ENCODE measurements around the gene FHIP1A. TPM values are rescaled to one million over a fixed set of nuclear protein-coding genes. Genes with fewer than 3 reads are reported as not detected.
"Not testable (repeated sequence)": the region's sequence is repeated elsewhere in the genome, so short reads cannot be mapped to it uniquely, and the experiment has no call there.

The FHIP1A gene
- 0.53 and 3.0 TPM in 2 replicates for total RNA-seq (2014; rRNA removed; shearing (Covaris generic))

DNA sequence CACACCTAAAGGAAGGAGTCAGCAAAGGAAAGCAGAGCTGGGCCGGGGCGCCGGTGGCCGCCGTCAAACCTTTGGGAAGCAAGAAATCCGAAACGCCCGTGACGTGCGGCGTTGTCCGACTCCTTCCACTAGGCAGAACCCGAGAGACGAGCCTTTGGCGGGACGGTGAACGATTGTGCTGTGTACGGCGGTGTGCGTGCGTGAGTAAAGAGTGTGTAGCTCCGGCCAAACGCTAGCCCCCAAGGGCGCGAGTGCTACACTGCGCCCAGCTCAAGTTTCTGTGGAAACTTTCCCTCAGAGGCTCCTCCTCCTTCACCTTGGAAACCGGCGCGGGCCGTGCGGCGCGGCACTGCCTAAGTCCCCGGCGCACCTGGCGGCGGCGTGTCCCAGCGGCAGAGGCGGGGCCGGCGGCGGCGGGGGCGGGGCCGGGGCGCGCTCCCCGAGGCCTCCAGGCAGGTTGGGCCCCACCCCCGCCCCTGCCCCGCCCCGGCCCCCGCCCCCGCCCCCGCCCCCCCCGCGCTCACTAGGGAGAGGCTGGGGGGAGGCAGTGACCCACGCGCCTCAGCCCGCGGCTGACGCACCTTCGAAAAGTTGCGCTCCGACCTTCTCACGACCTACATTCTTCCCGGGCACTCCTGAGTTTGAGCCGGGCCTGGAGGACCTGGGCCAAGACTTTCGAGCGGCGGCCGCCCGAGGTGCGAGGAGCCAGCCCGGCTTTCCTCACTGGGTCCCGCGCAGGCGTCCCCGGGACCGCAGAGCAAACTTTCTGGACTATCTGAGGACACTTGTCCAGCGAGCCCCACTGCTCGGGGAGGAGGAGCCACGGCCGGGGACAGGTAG lies at the start of gene FHIP1A:
Gene FHIP1A, plus strand, starts transcription at position 547 of the 840 bp plus-strand sequence. CDS start 157,084 bp downstream, outside the sequence.
- Histone ChIP-seq H3K27ac (no peak within 1 kb of the TSS), H3K9me3 (replicated peaks) (no peaks in the 10 kb centered on the region; the same call in 1 of the 2 replicates), H3K36me3 (no peaks in the 10 kb centered on the region), H3K4me3 (peak within 1 kb of the TSS; percentile 51), H3K27me3 (replicated peaks) (no peaks in the 10 kb centered on the region), H3K4me1 (replicated peaks) (peaks cover 9% of the 10 kb centered on the region; the same call in 1 of the 2 replicates)
- peak; percentile 30 to 48 for DNase-seq (ENCODE audit: low read depth in 1 of 2, low spot score in 2 of 2)

DNA sequence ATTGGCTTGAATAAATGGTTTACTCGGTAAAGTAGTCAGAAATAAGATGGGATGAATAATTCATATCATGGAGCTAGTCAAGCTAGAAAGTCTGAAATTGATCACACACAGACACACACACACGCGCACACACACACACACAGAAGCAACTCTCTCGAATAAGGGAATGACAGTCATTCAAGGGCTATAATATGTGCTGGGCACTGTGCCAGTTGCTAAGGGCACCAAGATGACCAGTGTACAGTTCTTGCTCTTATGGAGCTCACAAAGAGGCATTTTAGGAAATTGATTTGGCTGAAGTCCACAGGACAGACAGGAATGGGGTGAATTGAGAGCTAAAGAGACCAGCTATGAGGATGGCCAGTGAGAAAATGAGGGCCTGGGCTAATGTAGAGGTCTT lies 49.4 kb upstream of the FHIP1A start:
- no peak overlapping the region for H3K4me3 ChIP-seq
- no peak for DNase-seq (ENCODE audit: low read depth in 1 of 2, low spot score in 2 of 2)
- no peak overlapping the region for H3K27ac ChIP-seq
- H3K9me3 ChIP-seq (replicated peaks) = no peaks in the 10 kb centered on the region
- H3K4me1 ChIP-seq (replicated peaks) = no peaks in the 10 kb centered on the region
- no peaks in the 10 kb centered on the region for H3K27me3 ChIP-seq (replicated peaks)
- H3K36me3 ChIP-seq = no peaks in the 10 kb centered on the region

DNA sequence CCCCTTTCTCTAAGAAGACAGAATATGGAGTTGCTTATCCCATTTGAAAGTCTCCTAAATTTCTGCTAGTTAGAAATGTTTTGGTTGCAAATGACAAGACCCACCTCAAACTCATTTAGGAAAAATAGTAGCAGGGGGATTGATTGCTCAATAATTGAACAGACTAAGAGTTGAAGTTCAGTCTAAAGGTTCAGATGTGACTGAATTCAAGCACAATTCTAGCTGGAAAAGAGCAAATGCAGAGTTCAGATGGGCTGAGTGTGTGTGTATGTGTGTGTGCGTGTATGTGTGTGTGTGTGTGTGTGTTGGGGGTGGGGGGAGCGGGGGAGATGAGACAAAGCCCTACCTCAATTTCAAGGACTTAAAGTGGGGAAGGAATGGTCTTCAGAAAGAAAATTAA lies 47.9 kb upstream of the FHIP1A start:
- Histone ChIP-seq H3K27me3 (replicated peaks) (no peaks in the 10 kb centered on the region), H3K4me1 (replicated peaks) (no peaks in the 10 kb centered on the region), H3K27ac (no peak overlapping the region), H3K4me3 (no peak overlapping the region), H3K9me3 (replicated peaks) (no peaks in the 10 kb centered on the region), H3K36me3 (no peaks in the 10 kb centered on the region)
- DNase-seq (ENCODE audit: low read depth in 1 of 2, low spot score in 2 of 2) = no peak

DNA sequence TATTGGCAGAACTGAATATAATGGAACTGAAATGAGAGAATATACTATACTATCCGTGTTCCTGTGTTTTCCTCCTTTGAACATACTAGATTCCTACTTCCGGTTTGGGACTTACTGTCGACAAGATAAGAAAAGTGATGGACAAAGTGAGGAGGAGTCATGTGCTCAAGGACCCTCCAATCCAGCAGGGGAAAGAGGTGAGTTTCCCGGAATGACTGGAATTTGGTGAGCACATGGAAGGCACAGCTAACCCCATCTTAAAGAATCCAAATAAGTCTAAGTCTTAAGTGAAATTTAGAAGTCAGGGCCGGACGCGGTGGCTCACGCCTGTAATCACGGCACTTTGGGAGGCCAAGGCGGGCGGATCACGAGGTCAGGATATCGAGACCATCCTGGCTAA lies 47.0 kb upstream of the FHIP1A start:
- Histone ChIP-seq H3K4me1 (replicated peaks) (no peaks in the 10 kb centered on the region), H3K27me3 (replicated peaks) (no peaks in the 10 kb centered on the region), H3K36me3 (no peaks in the 10 kb centered on the region), H3K27ac (no peak overlapping the region), H3K4me3 (no peak overlapping the region), H3K9me3 (replicated peaks) (no peaks in the 10 kb centered on the region)
- DNase-seq (ENCODE audit: low read depth in 1 of 2, low spot score in 2 of 2) = no peak

DNA sequence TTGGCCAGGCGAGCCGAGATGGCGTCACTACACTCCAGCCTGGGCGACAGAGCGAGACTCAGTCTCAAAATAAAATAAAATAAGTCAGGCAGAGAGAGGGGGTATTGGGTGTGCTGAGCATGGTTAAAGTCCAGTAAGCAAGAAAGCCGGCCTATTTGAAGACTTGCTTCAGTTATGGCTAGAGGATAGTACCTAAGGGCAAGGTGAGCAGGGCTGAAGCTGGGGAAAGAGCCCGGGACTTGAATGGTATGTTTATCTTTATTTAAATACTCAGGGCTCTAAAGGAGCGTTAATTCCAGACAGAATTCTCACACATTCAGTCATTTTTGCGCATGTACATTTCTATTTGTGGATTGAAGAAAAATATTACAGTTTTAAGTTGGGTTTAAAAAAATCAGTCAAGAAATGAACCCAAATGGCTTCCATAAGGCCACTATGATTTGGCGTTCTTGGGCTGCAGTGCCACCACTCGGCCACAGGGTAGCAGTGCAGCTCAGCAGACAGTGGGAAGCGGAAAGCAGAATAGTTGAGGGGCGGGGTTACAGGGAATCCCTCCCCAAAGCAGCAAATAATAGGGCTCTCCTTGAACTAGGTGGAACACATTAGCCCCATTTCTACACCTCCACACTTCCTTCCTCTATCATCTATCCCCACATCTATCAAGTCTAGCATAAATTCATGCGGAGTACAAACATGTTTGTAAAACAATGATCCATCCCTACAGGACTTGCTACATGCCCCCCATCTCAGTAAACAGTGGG lies 46.4 kb upstream of the FHIP1A start:
- Histone ChIP-seq H3K4me3 (no peak overlapping the region), H3K4me1 (replicated peaks) (no peaks in the 10 kb centered on the region), H3K36me3 (no peaks in the 10 kb centered on the region), H3K9me3 (replicated peaks) (no peaks in the 10 kb centered on the region), H3K27me3 (replicated peaks) (no peaks in the 10 kb centered on the region), H3K27ac (no peak overlapping the region)
- peak; percentile 57 to 78 for DNase-seq (ENCODE audit: low read depth in 1 of 2, low spot score in 2 of 2)

DNA sequence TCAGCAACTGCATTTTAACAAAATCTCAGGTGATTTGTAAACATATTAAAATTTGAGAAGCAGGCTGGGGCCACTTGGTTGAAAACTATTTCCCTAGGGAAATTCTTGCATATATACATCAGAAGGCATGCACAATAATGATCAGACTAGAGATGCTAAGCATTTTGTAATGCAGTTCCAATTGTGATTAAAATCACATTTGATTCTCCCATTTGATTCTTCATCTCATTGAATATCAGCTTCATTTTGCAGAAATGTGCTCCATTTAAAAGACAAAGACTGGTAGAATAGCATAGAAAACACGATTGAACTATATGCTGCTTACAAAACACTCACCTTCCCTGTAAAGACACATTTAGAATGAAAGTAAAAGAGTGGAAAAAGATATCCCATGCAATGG lies 32.4 kb upstream of the FHIP1A start:
- no peak for DNase-seq (ENCODE audit: low read depth in 1 of 2, low spot score in 2 of 2)
- Histone ChIP-seq H3K9me3 (replicated peaks) (no peaks in the 10 kb centered on the region), H3K4me3 (no peak overlapping the region), H3K27ac (no peak overlapping the region), H3K36me3 (no peaks in the 10 kb centered on the region), H3K4me1 (replicated peaks) (no peaks in the 10 kb centered on the region), H3K27me3 (replicated peaks) (no peaks in the 10 kb centered on the region)

DNA sequence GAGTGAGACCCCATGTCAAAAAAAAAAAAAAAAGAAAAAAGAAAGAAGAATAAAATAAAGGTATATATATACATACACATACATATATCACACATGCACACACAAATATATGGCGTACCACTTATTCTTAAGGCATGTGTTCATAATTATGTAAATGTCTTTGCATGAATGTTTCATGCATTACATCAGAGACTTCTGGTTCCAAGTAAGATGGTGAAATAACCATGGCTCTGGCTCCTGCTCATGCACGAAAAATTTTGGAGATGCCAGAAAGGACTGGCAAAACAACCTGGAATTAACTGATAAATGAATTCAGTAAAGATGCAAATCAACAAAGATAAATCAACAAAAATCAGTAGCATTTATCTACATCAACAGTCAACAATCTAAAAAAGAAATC lies 19.7 kb upstream of the FHIP1A start:
- no peak for DNase-seq (ENCODE audit: low read depth in 1 of 2, low spot score in 2 of 2)
- no peaks in the 10 kb centered on the region for H3K36me3 ChIP-seq
- no peaks in the 10 kb centered on the region for H3K27me3 ChIP-seq (replicated peaks)
- H3K9me3 ChIP-seq (replicated peaks) = no peaks in the 10 kb centered on the region
- H3K4me3 ChIP-seq = no peak overlapping the region
- H3K27ac ChIP-seq = no peak overlapping the region
- H3K4me1 ChIP-seq (replicated peaks) = no peaks in the 10 kb centered on the region

DNA sequence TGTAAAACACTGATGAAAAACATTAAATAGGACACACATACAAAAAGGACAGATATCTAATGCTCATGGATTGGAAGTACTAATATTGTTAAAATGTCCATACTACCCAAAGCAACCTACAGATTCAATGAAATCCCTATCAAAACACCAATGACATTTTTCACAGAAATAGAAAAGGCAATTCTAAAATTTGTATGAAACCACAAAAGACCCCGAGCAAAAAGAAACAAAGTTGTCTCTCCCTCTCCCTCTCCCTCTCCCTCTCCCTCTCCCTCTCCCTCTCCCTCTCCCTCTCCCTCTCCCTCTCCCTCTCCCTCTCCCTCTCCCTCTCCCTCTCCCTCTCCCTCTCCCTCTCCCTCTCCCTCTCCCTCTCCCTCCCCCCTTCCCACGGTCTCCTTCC lies 19.2 kb upstream of the FHIP1A start:
- not testable (repeated sequence) for H3K27me3 ChIP-seq (replicated peaks); H3K4me3 ChIP-seq; H3K9me3 ChIP-seq (replicated peaks); DNase-seq (ENCODE audit: low read depth in 1 of 2, low spot score in 2 of 2); H3K36me3 ChIP-seq; H3K27ac ChIP-seq; H3K4me1 ChIP-seq (replicated peaks)

DNA sequence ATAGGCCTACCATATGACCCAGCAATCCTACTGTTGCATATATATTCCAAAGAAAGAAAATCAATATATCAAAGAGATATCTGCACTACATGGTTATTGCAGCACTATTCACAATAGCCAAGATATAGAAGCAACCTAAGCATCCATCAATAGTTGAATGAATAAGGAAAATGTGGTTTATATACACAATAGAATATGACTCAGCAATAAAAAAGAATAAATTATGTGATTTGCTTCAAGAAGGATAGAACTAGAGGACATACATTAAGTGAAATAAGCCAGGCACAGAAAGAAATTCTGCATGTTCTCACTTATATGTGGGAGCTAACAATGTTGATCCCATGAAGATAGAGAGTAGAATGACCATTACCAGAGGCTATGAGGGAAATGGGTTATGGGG lies 13.1 kb upstream of the FHIP1A start:
- DNase-seq (ENCODE audit: low read depth in 1 of 2, low spot score in 2 of 2) = no peak

DNA sequence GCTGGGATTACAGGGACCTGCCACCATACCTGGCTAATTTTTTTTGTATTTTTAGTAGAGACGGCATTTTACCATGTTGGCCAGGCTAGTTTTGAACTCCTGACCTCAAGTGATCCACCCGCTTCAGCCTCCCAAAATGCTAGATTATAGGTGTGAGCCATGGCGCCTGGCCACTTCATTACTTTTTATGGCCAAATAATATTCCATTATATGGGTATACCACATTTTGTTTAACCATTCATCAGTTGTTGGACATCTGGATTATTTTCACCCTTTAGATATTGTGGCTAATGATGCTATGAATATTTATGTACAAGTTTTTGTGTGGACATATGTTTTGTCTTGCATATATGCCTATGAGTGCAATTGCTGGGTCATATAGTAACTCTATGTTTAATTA lies 8.6 kb upstream of the FHIP1A start:
- DNase-seq (ENCODE audit: low read depth in 1 of 2, low spot score in 2 of 2) = no peak
- H3K27ac ChIP-seq = no peak overlapping the region
- no peak overlapping the region for H3K4me3 ChIP-seq
- H3K36me3 ChIP-seq = no peaks in the 10 kb centered on the region
- no peaks in the 10 kb centered on the region for H3K9me3 ChIP-seq (replicated peaks)
- no peaks in the 10 kb centered on the region for H3K4me1 ChIP-seq (replicated peaks)
- H3K27me3 ChIP-seq (replicated peaks) = no peaks in the 10 kb centered on the region

More for the DNA sequence above, 13.1 kb upstream of the FHIP1A start:
- no peaks in the 10 kb centered on the region for H3K4me1 ChIP-seq (replicated peaks)
- no peaks in the 10 kb centered on the region for H3K9me3 ChIP-seq (replicated peaks)
- no peaks in the 10 kb centered on the region for H3K27me3 ChIP-seq (replicated peaks)
- no peak overlapping the region for H3K27ac ChIP-seq
- no peak overlapping the region for H3K4me3 ChIP-seq
- no peaks in the 10 kb centered on the region for H3K36me3 ChIP-seq

DNA sequence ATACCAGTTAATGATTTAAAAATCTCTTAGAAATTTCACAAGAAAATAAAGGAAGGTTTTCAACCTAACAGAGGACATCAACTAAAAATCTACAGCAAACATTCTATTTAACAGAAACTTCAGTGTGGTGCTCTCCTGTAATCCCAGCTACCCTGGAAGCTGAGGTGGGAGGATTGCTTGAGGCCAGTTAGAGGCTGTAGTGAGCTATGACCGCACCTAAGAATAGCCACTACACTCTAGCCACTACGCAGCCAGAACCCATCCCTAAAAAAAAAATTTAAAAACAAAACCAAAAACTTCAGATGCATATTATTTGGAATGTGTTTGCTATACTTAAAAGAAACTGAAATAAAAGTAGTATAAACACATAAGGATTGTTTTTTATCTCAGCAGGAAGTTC lies 7.2 kb upstream of the FHIP1A start:
- DNase-seq (ENCODE audit: low read depth in 1 of 2, low spot score in 2 of 2) = no peak
- no peak overlapping the region for H3K27ac ChIP-seq
- no peaks in the 10 kb centered on the region for H3K4me1 ChIP-seq (replicated peaks)
- H3K27me3 ChIP-seq (replicated peaks) = no peaks in the 10 kb centered on the region
- no peaks in the 10 kb centered on the region for H3K36me3 ChIP-seq
- no peaks in the 10 kb centered on the region for H3K9me3 ChIP-seq (replicated peaks)
- H3K4me3 ChIP-seq = no peak overlapping the region

DNA sequence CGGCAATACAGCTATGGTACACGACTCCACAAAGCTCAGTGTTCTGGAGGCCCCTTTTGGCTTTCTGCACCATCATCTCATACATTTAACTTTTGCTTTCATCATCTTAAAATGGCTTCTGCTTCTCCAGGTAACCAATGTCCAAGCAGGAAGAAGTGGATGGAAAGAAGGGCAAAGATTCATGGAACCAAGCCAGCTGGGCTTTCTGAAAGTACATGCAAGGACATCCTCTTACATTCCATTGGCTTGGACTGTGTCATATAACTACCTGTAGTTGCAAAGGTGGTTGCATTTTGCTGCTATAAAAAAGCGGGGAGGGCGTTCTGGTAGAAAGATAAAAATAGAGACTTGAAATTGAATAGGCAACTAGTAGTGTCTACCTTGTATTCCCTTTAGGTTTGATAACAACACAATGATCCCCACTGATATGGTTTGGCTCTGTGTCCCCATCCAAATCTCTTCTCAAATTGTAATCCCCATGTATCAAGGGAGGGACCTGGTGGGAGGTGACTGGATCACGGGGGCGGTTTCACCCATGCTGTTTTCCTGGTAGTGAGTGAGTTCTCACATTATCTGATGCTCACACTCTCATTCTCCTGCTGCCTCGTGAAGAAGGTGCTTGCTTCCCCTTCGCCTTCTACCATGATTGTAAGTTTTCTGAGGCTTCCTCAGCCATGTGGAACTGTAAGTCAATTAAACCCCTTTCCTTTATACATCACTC lies 6.7 kb upstream of the FHIP1A start:
- Histone ChIP-seq H3K27ac (no peak overlapping the region), H3K4me3 (no peak overlapping the region), H3K27me3 (replicated peaks) (no peaks in the 10 kb centered on the region), H3K4me1 (replicated peaks) (no peaks in the 10 kb centered on the region), H3K9me3 (replicated peaks) (no peaks in the 10 kb centered on the region), H3K36me3 (no peaks in the 10 kb centered on the region)
- DNase-seq (ENCODE audit: low read depth in 1 of 2, low spot score in 2 of 2) = no peak

DNA sequence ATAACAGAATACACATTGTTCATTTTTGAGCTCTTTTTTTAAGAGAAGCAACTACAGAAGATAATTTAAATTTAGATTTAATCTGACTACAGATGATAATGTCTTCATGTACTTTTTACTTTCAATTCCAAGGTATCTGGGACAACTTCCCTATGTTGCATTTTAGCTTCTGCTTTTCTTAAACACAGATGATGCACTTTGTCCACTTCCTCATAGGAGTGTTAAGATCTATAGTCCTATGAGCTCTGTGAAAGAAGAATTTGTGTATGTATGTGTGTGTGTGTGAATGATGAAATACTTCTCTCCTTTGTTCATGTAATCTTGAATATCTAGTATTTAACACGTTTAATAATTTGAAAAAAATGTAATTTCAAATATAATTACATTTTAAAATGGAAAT lies 5.3 kb upstream of the FHIP1A start:
- Histone ChIP-seq H3K27ac (no peak overlapping the region), H3K4me1 (replicated peaks) (peaks cover 3% of the 10 kb centered on the region; the same call in 1 of the 2 replicates), H3K9me3 (replicated peaks) (no peaks in the 10 kb centered on the region; the same call in 1 of the 2 replicates), H3K36me3 (no peaks in the 10 kb centered on the region), H3K27me3 (replicated peaks) (no peaks in the 10 kb centered on the region), H3K4me3 (no peak overlapping the region)
- DNase-seq (ENCODE audit: low read depth in 1 of 2, low spot score in 2 of 2) = no peak

DNA sequence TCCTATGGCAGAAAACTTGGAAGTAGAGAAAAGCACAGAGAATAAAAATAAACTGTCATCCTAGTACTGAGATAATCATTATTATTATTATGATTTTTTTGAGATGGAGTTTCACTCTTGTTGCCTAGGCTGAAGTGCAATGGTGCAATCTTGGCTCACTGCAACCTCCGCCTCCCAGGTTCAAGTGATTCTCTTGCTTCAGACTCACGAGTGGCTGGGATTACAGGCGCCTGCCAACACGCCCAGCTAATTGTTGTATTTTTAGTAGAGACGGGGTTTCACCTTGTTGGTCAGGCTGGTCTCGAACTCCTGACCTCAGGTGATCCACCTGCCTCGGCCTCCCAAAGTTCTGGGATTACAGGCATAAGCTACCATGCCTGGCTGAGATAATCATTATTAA lies 4.2 kb upstream of the FHIP1A start:
- not testable (repeated sequence) for DNase-seq (ENCODE audit: low read depth in 1 of 2, low spot score in 2 of 2); H3K9me3 ChIP-seq (replicated peaks); H3K27me3 ChIP-seq (replicated peaks); H3K4me3 ChIP-seq; H3K27ac ChIP-seq; H3K4me1 ChIP-seq (replicated peaks); H3K36me3 ChIP-seq

Data from SJSA1 (cell line).